ENCODE data around the gene SOCS1.

GRCh38 chr16:11238272-11239202 lies 17.5 kb downstream of the SOCS1 start:
- no peak for TF ChIP-seq POLR2AphosphoS5 (IDR thresholded peaks at IDR 0.05; ENCODE audit: low read depth)
- TF ChIP-seq, protein P1, sequence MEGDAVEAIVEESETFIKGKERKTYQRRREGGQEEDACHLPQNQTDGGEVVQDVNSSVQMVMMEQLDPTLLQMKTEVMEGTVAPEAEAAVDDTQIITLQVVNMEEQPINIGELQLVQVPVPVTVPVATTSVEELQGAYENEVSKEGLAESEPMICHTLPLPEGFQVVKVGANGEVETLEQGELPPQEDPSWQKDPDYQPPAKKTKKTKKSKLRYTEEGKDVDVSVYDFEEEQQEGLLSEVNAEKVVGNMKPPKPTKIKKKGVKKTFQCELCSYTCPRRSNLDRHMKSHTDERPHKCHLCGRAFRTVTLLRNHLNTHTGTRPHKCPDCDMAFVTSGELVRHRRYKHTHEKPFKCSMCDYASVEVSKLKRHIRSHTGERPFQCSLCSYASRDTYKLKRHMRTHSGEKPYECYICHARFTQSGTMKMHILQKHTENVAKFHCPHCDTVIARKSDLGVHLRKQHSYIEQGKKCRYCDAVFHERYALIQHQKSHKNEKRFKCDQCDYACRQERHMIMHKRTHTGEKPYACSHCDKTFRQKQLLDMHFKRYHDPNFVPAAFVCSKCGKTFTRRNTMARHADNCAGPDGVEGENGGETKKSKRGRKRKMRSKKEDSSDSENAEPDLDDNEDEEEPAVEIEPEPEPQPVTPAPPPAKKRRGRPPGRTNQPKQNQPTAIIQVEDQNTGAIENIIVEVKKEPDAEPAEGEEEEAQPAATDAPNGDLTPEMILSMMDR (conservative IDR thresholded peaks at IDR 0.05; ENCODE audit: low read depth in 2 of 2), result no peak
- no peak for TF ChIP-seq REST (IDR thresholded peaks at IDR 0.05; ENCODE audit: unreplicated experiment)
- no peak for TF ChIP-seq EZH2phosphoT487 (IDR thresholded peaks at IDR 0.05; ENCODE audit: unreplicated experiment)
